22Rv1 (cell line): ENCODE data around the gene GAS2L3.
"Not testable (repeated sequence)": the region's sequence is repeated elsewhere in the genome, so short reads cannot be mapped to it uniquely, and the experiment has no call there.

Source experiments
- ZFX ChIP-seq: fragments of 450-650 bp; IDR thresholded peaks from 2 replicates; pipeline ENCODE4 v1.6.1; 2017; ENCODE audit warnings: antibody characterized with exemption, borderline replicate concordance
- TF ChIP-seq, protein P1 (sequence below): fragments of 450-650 bp; IDR thresholded peaks from 2 replicates; pipeline ENCODE4 v1.5.1; 2017; ENCODE audit warnings: mild to moderate bottlenecking

DNA sequence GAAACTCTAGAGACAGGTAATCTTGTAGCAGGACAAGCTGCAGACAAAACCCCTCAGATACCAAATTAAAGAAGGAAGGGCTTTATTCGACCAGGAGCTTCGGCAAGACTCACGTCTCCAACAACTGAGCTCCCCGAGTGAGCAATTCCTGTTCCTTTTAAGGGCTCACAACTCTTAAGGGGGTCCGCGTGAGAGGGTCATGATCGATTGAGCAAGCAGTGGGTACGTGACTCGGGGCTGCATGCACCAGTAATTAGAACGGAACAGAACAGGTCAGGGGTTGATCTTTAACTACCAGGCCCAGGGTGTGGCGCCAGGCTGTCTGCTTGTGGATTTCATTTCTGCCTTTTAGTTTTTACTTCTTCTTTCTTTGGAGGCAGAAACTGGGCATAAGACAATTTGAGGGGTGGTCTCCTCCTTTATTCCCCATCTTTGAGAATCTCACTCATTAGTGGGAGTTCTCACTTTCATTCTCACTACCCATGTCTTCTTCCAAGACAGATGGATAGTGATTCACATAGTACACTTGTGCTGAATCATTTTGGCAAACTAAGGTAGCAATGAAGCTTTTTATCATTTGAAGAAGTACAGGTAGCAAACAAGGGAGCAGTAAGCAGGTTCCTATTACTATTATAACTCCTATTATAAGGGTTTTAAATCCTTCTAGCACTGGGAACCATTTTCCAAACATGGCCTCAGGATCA lies 59.8 kb downstream of the GAS2L3 start:
- TF ChIP-seq, protein P1, sequence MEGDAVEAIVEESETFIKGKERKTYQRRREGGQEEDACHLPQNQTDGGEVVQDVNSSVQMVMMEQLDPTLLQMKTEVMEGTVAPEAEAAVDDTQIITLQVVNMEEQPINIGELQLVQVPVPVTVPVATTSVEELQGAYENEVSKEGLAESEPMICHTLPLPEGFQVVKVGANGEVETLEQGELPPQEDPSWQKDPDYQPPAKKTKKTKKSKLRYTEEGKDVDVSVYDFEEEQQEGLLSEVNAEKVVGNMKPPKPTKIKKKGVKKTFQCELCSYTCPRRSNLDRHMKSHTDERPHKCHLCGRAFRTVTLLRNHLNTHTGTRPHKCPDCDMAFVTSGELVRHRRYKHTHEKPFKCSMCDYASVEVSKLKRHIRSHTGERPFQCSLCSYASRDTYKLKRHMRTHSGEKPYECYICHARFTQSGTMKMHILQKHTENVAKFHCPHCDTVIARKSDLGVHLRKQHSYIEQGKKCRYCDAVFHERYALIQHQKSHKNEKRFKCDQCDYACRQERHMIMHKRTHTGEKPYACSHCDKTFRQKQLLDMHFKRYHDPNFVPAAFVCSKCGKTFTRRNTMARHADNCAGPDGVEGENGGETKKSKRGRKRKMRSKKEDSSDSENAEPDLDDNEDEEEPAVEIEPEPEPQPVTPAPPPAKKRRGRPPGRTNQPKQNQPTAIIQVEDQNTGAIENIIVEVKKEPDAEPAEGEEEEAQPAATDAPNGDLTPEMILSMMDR: not testable (repeated sequence)
- not testable (repeated sequence) for TF ChIP-seq ZFX
